Duodenal mucosa (tissue), 2 donors: ENCODE results near the gene CPTP.

Experiments used
- H3K27ac ChIP-seq: one replicate; pipeline ENCODE4 v1.7.0; 2013; ENCODE audit warnings: low read depth, low read length
- H3K27me3 ChIP-seq, 2 donors: one replicate each; pipeline ENCODE4 v1.7.0; 2013; ENCODE audit warnings: low read length in 2 of 2, control low read depth in 1 of 2; ENCODE audit not compliant: insufficient read depth in 2 of 2, control insufficient read depth in 1 of 2
- H3K36me3 ChIP-seq, 2 donors: one replicate each; pipeline ENCODE4 v1.7.0; 2013; ENCODE audit warnings: low read length in 2 of 2, control low read depth in 1 of 2; ENCODE audit not compliant: insufficient read depth in 2 of 2, control insufficient read depth in 1 of 2
- H3K4me1 ChIP-seq, 2 donors: one replicate each; pipeline ENCODE4 v1.7.0; 2013; ENCODE audit warnings: low read length in 2 of 2, control low read depth in 1 of 2; ENCODE audit not compliant: insufficient read depth in 2 of 2, control insufficient read depth in 1 of 2
- H3K4me3 ChIP-seq, 2 donors: one replicate each; pipeline ENCODE4 v1.7.0; 2013; ENCODE audit warnings: low read length in 2 of 2, low read depth in 1 of 2
- H3K9ac ChIP-seq, 2 donors: one replicate each; pipeline ENCODE4 v1.7.0; 2013; ENCODE audit warnings: low read length in 2 of 2, low read depth in 1 of 2
- H3K9me3 ChIP-seq, 2 donors: one replicate each; pipeline ENCODE4 v1.7.0; 2013; ENCODE audit warnings: low read length in 2 of 2, control low read depth in 1 of 2; ENCODE audit not compliant: control insufficient read depth in 1 of 2

The CPTP gene

DNA sequence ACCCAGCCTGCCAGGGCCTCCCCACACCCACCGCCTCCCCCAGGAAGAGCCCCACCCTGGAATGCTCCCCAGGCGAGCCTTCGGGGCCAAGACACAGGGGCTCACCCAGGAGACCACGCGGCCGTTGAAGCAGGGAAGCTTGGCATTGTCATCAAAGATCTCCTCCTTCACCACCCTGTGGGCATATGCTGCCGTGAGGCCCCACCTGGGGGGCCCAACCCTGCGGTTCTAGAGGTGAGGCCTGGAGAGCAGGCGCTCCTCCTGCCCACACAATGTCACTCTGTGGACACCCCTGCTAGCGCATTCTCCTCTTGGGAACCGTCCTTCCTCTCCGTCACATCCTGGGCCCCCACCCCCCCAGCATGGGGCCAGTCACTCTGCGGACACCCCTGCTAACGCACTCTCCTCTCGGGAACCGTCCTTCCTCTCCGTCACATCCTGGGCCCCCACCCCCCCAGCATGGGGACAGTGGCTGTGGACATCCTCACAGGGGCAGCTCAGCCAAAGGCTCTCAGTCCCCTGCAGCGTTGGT, 18.0 kb downstream of the CPTP start:
- H3K27me3 ChIP-seq = no peaks in the 10 kb centered on the region
- H3K4me1 ChIP-seq = peaks cover 31 to 32% of the 10 kb centered on the region in 2 donors
- H3K27ac ChIP-seq = no peak overlapping the region
- no peak overlapping the region for H3K9ac ChIP-seq
- H3K9me3 ChIP-seq = no peaks in the 10 kb centered on the region
- peaks cover 7 to 36% of the 10 kb centered on the region in 2 donors for H3K36me3 ChIP-seq
- no peak overlapping the region for H3K4me3 ChIP-seq

DNA sequence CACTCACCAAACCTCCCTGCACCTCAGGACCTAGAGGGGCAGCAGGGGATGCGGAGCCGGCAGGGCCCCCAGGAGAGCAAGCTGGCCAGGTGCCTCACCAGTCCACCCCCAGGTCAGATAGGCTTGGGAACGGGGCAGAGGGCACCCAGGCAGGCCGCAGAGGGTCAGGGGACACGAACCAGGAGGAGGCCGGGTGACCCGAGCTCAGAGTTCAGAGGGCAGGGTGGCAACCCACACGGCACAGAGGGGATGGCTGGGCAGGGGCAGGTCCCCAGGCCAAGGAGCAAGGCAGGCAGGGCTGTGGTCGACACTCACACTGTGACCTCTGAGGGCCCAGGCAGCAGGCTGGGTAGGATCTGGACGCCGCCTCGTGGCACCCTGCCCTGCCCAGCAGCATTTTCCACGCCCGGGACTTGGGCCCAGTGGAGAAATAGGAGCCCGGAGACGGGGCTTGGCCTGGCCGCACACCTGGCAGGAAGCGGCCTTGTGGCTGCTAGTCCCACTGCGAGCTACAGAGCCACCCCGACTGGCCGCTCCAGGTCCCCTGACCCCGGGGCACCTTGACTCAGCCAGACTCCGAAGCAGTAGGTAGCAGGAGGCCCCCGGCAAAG, 19.3 kb downstream of the CPTP start:
- no peak overlapping the region for H3K9ac ChIP-seq
- H3K4me1 ChIP-seq = peaks cover 34 to 41% of the 10 kb centered on the region in 2 donors
- H3K9me3 ChIP-seq = no peaks in the 10 kb centered on the region
- H3K36me3 ChIP-seq = peaks cover 7 to 29% of the 10 kb centered on the region in 2 donors
- no peak overlapping the region for H3K4me3 ChIP-seq
- no peaks in the 10 kb centered on the region for H3K27me3 ChIP-seq
- no peak overlapping the region for H3K27ac ChIP-seq

DNA sequence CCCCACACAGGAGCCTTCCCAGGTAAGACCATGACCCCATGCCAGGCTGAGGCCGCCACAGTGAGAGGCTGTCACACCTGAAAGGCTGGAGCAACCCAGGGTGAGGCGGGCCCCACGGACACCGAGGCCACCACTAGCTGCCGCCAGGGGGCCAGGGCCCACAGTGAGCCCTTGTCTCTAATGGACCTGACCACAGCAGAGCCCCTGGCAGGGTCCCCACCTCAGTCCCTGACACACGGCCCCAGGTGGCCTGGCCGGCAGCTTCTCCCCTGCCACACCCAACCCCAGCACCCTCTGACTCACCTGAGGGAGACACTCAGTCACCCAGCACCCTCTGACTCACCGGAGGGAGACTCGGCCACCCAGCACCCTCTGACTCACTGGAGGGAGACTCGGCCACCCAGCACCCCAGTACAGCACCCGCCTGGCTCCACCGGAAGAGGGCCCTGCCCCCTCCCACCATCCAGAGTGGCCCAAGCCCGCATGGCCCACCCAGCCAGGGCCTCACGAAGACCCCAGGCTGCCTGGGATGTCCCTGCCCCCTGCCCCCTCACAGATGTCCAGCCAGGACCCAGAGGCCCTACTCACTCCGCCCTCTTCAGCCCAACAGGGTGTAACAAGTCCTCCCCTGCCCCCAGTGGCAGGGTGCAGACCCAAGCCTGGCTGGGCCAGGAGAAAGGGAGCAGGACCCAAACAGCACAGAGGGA, 20.2 kb downstream of the CPTP start:
- Histone ChIP-seq H3K9ac (peak overlapping the region in 1 of 2 donors; percentile 25), H3K4me3 (peak overlapping the region in 1 of 2 donors; percentile 15), H3K9me3 (no peaks in the 10 kb centered on the region), H3K4me1 (peaks cover 34 to 41% of the 10 kb centered on the region in 2 donors), H3K36me3 (peaks cover 7 to 21% of the 10 kb centered on the region in 2 donors), H3K27ac (no peak overlapping the region), H3K27me3 (no peaks in the 10 kb centered on the region)

DNA sequence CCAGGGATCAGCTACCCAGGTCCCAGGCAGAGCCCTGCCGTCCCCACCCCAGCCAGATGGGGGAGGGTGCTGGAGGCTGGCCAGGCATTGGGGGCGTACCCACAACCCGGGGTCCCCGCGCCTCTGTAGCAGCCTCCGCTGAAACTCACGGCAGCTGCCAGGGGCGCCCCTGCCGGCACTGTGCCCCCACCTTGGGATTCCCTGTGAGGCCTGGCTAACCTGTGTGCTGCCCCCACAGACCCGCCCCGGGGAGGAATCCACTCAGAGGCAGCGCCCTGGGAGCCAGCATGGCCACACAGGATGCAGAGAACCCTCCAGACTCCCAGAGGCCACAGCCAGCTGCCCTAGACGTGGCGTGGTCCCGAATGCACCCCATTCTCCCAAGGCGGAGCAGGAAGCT, 20.8 kb downstream of the CPTP start:
- Histone ChIP-seq H3K36me3 (peaks cover 7 to 16% of the 10 kb centered on the region in 2 donors), H3K9me3 (no peaks in the 10 kb centered on the region), H3K4me1 (peaks cover 34 to 41% of the 10 kb centered on the region in 2 donors), H3K4me3 (peak overlapping the region in 1 of 2 donors; percentile 15), H3K27me3 (no peaks in the 10 kb centered on the region), H3K9ac (peak overlapping the region in 1 of 2 donors; percentile 25), H3K27ac (no peak overlapping the region)

DNA sequence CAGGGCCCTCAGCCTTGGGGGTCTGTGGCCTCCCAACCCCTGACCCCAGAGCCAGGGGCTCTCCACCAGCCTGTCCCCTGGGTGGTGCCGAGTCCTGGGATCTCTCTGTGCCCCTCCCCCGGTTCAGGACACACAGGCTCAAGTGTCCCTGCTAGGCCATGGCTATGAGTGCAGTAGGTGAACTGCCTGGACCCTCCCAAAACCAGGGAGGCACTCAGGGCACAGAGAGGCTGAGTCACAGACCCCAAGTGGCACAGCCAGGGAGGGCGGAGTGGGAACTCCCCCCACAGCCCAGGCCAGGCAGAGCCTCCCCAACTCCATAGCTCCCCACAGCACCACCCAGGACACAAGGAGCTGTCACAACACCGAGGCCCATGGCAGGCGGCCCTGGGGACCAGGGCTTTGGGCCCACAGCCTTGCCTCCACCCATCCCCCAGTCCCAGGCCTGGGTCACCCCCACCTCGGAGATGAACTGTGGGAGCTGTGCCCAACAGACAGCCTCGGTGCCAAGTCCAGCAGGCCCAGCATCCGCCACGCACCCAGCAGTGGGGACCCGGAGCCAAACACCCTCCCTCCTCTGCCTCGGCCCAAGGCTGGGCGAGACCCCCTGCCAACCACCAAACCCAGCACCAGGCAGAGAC, 21.4 kb downstream of the CPTP start:
- Histone ChIP-seq H3K9ac (no peak overlapping the region), H3K4me1 (peaks cover 34 to 41% of the 10 kb centered on the region in 2 donors), H3K27me3 (no peaks in the 10 kb centered on the region), H3K36me3 (peaks cover 6 to 10% of the 10 kb centered on the region in 2 donors), H3K9me3 (no peaks in the 10 kb centered on the region), H3K4me3 (peak overlapping the region in 1 of 2 donors; percentile 8), H3K27ac (no peak overlapping the region)

DNA sequence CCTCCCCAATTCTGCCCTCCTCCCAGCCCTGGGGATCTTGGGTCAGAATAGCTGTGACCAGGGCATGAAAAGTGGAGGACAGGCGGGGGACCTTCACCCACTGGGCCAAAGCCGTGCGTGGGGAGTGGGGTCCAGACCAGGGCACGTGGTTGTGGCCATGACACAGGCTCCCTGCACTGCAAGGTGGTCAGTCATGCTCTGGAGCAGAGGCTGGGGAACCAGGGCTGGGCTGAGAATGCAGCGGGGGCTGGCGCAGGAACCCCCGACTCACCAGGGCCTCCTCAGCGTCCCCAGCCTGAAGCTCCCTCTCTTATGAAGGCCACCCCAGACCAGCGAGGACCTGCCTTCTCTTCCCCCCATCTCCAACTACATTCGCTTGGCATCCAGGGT, 21.9 kb downstream of the CPTP start:
- no peaks in the 10 kb centered on the region for H3K27me3 ChIP-seq
- H3K4me3 ChIP-seq = peak overlapping the region in 1 of 2 donors; percentile 8
- no peaks in the 10 kb centered on the region for H3K9me3 ChIP-seq
- H3K36me3 ChIP-seq = peaks cover under 1 to 4% of the 10 kb centered on the region in 2 donors
- no peak overlapping the region for H3K9ac ChIP-seq
- H3K4me1 ChIP-seq = peaks cover 34 to 41% of the 10 kb centered on the region in 2 donors
- H3K27ac ChIP-seq = no peak overlapping the region

DNA sequence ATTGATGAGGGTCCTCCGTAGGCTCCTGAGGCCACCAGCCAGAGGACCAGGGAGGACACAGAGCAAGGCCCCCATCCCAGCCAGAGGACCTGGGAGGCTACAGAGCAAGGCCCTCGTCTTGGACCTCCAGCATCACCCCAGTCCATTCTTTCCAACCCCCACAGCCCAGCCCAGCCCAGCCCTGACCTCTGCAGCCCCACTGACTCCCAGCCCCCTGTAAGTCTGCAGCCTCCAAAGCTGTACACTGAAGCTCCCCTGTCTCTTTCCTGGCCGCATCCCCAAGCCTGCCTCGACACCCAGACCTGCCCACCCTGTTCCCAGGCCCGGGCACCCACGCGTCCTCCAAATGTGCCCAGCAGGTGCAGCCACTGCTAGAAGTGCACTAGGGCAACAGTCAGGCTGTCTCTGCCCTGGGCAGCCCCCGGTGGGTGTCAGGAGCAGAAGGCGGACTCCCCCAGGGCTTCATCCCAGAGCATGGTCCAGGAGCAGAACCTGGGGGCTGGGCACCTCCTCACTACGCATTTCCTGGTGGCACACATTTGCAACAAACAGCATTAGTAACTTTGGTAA, 22.5 kb downstream of the CPTP start:
- H3K27ac ChIP-seq = peak overlapping the region; percentile 43
- H3K4me1 ChIP-seq = peaks cover 34 to 41% of the 10 kb centered on the region in 2 donors
- H3K27me3 ChIP-seq = peaks cover 0 to 4% of the 10 kb centered on the region in 2 donors
- H3K36me3 ChIP-seq = no peaks in the 10 kb centered on the region
- peak overlapping the region; percentile 58 to 69 for H3K9ac ChIP-seq
- H3K9me3 ChIP-seq = no peaks in the 10 kb centered on the region
- H3K4me3 ChIP-seq = peak overlapping the region; percentile 68 to 82

DNA sequence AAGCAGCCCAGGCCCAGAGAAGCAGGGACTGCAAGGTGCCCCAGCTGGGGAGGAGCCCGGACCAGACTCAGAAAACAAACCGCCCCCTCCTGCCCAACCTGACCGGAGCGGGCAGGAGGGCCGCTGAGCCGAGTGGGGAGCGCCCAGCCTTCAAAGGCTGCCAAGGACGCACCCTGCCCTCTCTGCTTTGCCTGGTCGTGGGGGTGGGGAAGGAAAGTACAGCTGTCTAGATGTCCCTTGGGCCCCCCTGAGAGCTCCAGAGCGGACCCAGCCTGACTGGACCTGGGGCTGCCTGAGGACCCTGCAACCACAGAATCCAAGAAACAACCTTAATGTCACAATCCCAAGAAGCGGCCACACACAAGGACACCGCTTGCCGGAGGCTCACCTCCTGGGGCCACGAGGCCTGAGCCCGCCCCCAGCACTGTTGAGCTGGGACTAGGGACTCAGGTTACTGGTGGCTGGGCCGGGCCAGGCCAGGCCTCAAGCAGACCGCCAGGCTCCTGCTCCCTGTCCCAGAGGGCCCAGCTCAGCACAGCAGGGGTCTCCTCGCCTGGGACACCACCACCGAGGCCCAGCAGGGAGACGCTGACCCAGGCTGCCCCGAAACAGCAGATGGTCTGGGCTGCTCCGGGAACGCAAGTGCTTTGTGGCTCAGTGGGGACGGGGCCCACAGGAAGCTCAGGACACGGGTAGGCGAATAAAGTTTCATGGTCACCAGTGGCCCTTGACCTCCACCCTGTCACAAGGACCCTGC, 23.2 kb downstream of the CPTP start:
- Histone ChIP-seq H3K4me3 (peak overlapping the region; percentile 68 to 82), H3K27me3 (peaks cover 4 to 9% of the 10 kb centered on the region in 2 donors), H3K27ac (peak overlapping the region; percentile 43), H3K4me1 (peaks cover 40 to 44% of the 10 kb centered on the region in 2 donors), H3K9ac (peak overlapping the region; percentile 58 to 64), H3K9me3 (no peaks in the 10 kb centered on the region), H3K36me3 (no peaks in the 10 kb centered on the region)

DNA sequence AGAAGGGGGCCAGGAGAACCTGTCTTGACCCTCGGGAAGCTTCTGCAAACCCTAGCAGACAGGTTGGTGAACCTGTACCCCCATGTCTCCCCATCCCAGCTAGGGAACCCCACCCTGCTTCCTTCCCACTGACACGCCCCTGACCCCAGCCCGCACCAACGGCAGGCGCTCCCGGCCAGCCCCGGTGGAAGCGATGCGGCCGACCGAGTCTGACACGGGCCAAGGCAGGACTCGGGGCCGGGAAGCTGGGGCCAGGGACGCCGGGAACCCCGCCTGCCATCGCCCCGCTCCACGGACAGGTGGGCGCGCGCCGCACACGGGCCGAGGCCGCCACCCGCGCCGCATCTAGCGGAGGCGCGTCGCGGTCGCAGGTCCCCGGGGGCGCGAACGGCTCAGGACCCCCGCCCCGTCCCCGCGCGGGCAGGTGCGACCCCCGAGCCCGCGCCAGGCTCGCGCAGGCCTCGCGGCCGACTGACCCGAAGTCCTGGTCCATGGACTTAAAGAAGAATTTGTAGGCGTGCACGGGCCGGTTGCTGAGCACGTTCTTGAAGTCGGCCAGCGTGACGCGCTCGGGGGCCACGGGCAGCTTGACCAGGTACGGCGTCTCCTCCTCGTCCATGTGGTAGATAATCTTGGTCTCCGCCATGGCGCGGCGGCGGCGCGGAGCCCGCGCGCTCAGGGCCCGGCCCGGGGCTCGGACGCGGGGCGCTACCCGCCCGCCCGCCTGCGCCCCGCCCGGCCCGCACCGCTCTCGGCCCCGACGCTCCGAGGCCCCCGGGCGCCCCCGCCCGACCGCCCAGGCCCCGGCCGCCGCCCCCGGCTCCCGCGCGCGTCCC, 24.0 kb downstream of the CPTP start:
- Histone ChIP-seq H3K36me3 (no peaks in the 10 kb centered on the region), H3K9me3 (no peaks in the 10 kb centered on the region), H3K27ac (peak overlapping the region; percentile 43), H3K9ac (peak overlapping the region; percentile 58 to 64), H3K4me3 (peak overlapping the region; percentile 68 to 82), H3K4me1 (peaks cover 43 to 48% of the 10 kb centered on the region in 2 donors), H3K27me3 (peaks cover 12 to 17% of the 10 kb centered on the region in 2 donors)
